ENCODE results near the gene CYP3A7. TPM values are rescaled to one million over a fixed set of nuclear protein-coding genes. Genes with fewer than 3 reads are reported as not detected.
A peak's percentile ranks its signal among the peaks of the same experiment; 100 is the strongest.

Gene CYP3A7
- total RNA-seq, 1 experiment from 2014 or later = 0.71 TPM

- CTCF ChIA-PET = no interaction called here
- Mint-ChIP-seq H3K27me3 (ENCODE audit: unreplicated experiment) (no peaks in the 10 kb centered on the region), H3K4me1 (ENCODE audit: low read depth, unreplicated experiment) (peaks cover 5% of the 10 kb centered on the region), H3K36me3 (ENCODE audit: insufficient read depth, unreplicated experiment) (no peaks in the 10 kb centered on the region), H3K4me3 (ENCODE audit: low read depth, unreplicated experiment) (no peak overlapping the region), H3K27ac (ENCODE audit: unreplicated experiment) (no peak overlapping the region), H3K9me3 (ENCODE audit: low read depth, unreplicated experiment) (peaks cover 4% of the 10 kb centered on the region)
- BruUV-seq (replicated peaks) = no TSS peak
- DNase-seq = no peak
- TF ChIP-seq CTCF (IDR thresholded peaks at IDR 0.05; ENCODE audit: unreplicated experiment) = no peak
- intact Hi-C loops (cut with micrococcal nuclease; ENCODE audit: unreplicated experiment) = no loop called here
Measured at GRCh38 chr7:99685129-99685758, 49.8 kb downstream of the CYP3A7 start.

GRCh38 chr7:99679400-99680191, 55.4 kb downstream of the CYP3A7 start, which contains the start of gene CYP3A5:
Gene CYP3A5 (minus strand): TSS chr7:99679996. CDS start chr7:99679896, 100 bp downstream.
- H3K27me3 Mint-ChIP-seq (ENCODE audit: unreplicated experiment) = no peaks in the 10 kb centered on the region
- intact Hi-C loops (cut with micrococcal nuclease; ENCODE audit: unreplicated experiment) = no loop called here
- H3K27ac Mint-ChIP-seq (ENCODE audit: unreplicated experiment) = peak within 1 kb of the TSS; percentile 90
- H3K36me3 Mint-ChIP-seq (ENCODE audit: insufficient read depth, unreplicated experiment) = peaks cover 27% of the 10 kb centered on the region
- peaks cover 3% of the 10 kb centered on the region for H3K9me3 Mint-ChIP-seq (ENCODE audit: low read depth, unreplicated experiment)
- CTCF ChIA-PET = interaction anchor here (0.7 to 1.0 kb wide), 2 partner anchors 20 to 159 kb away, joined by 3 read pairs; no protein-coding TSS in a partner anchor
- peak; percentile 37 for DNase-seq
- peaks cover 26% of the 10 kb centered on the region for H3K4me1 Mint-ChIP-seq (ENCODE audit: low read depth, unreplicated experiment)
- TF ChIP-seq CTCF (IDR thresholded peaks at IDR 0.05; ENCODE audit: unreplicated experiment) = no peak
- peak within 1 kb of the TSS; percentile 68 for H3K4me3 Mint-ChIP-seq (ENCODE audit: low read depth, unreplicated experiment)
- BruUV-seq (replicated peaks) = TSS peak; percentile 74

- no TSS peak for BruUV-seq (replicated peaks)
- Mint-ChIP-seq H3K27me3 (ENCODE audit: unreplicated experiment) (no peaks in the 10 kb centered on the region), H3K4me3 (ENCODE audit: low read depth, unreplicated experiment) (peak overlapping the region; percentile 68), H3K4me1 (ENCODE audit: low read depth, unreplicated experiment) (peaks cover 26% of the 10 kb centered on the region), H3K36me3 (ENCODE audit: insufficient read depth, unreplicated experiment) (peaks cover 27% of the 10 kb centered on the region), H3K9me3 (ENCODE audit: low read depth, unreplicated experiment) (peaks cover 3% of the 10 kb centered on the region), H3K27ac (ENCODE audit: unreplicated experiment) (peak overlapping the region; percentile 90)
- DNase-seq = peak; percentile 65
- intact Hi-C loops (cut with micrococcal nuclease; ENCODE audit: unreplicated experiment) = no loop called here
- no peak for TF ChIP-seq CTCF (IDR thresholded peaks at IDR 0.05; ENCODE audit: unreplicated experiment)
- CTCF ChIA-PET = interaction anchor here (0.7 kb wide), 1 partner anchor 159 kb away, joined by 3 read pairs; no protein-coding TSS in a partner anchor
Measured at GRCh38 chr7:99679032-99679399, 56.0 kb downstream of the CYP3A7 start.

- no peak overlapping the region for H3K27ac Mint-ChIP-seq (ENCODE audit: unreplicated experiment)
- no peak for DNase-seq
- TF ChIP-seq CTCF (IDR thresholded peaks at IDR 0.05; ENCODE audit: unreplicated experiment) = no peak
- peak overlapping the region; percentile 40 for H3K4me3 Mint-ChIP-seq (ENCODE audit: low read depth, unreplicated experiment)
- CTCF ChIA-PET = no interaction called here
- peaks cover 3% of the 10 kb centered on the region for H3K9me3 Mint-ChIP-seq (ENCODE audit: low read depth, unreplicated experiment)
- H3K4me1 Mint-ChIP-seq (ENCODE audit: low read depth, unreplicated experiment) = peaks cover 26% of the 10 kb centered on the region
- intact Hi-C loops (cut with micrococcal nuclease; ENCODE audit: unreplicated experiment) = no loop called here
- peaks cover 27% of the 10 kb centered on the region for H3K36me3 Mint-ChIP-seq (ENCODE audit: insufficient read depth, unreplicated experiment)
- BruUV-seq (replicated peaks) = no TSS peak
- no peaks in the 10 kb centered on the region for H3K27me3 Mint-ChIP-seq (ENCODE audit: unreplicated experiment)
Measured at GRCh38 chr7:99677648-99678045, 57.3 kb downstream of the CYP3A7 start.
